Activated CD8-positive, alpha-beta memory T cell treated with anti-CD3 and anti-CD28 coated beads, Interleukin-2, amount 10 ng/mL, durations not matched to agents 7 days and 5 days (primary cell): ENCODE results near the gene CACNA1D. TPM values are rescaled to one million over a fixed set of nuclear protein-coding genes. Genes with fewer than 3 reads are reported as not detected.
A peak's percentile ranks its signal among the peaks of the same experiment; 100 is the strongest.

Source experiments
- ATAC-seq: fragments of 150-1000 bp; cut with Tn5 transposase; one replicate; pipeline ENCODE4 v1.10.0; 2021; ENCODE audit warnings: moderate library complexity
- CTCF ChIA-PET: fragments of 350-600 bp; sonication (Branson Sonifier 250); formaldehyde crosslinking; loops from one replicate; lab custom pipeline; 2021; ENCODE audit warnings: antibody characterized with exemption; lab: Charles Lee
- DNase-seq: peaks from one replicate; pipeline ENCODE4 v3.0.0-alpha.2; 2020
- H3K27ac Mint-ChIP-seq: one replicate; pipeline ENCODE4 v1.8.0; 2021; ENCODE audit warnings: mild to moderate bottlenecking, mixed read lengths
- H3K27me3 Mint-ChIP-seq: one replicate; pipeline ENCODE4 v1.8.0; 2021; ENCODE audit warnings: mixed read lengths
- H3K36me3 Mint-ChIP-seq: one replicate; pipeline ENCODE4 v1.8.0; 2021; ENCODE audit warnings: mild to moderate bottlenecking, mixed read lengths
- H3K4me1 Mint-ChIP-seq: one replicate; pipeline ENCODE4 v1.8.0; 2021; ENCODE audit warnings: mixed read lengths
- H3K4me3 Mint-ChIP-seq: one replicate; pipeline ENCODE4 v1.8.0; 2021; ENCODE audit warnings: mild to moderate bottlenecking, moderate library complexity, mixed read lengths
- H3K9me3 Mint-ChIP-seq: one replicate; pipeline ENCODE4 v1.8.0; 2022; ENCODE audit warnings: low read depth, mixed read lengths
- total RNA-seq, 2 experiments: library from RNA; stranded (reverse); gene quantifications; one replicate each; pipeline ENCODE4 v1.2.3, GENCODE V29; 2021

CACNA1D gene
- total RNA-seq, 2 experiments from 2014 or later = 0.41 to 1.5 TPM

- Mint-ChIP-seq H3K9me3 (no peaks in the 10 kb centered on the region), H3K36me3 (no peaks in the 10 kb centered on the region), H3K27me3 (peaks cover 40% of the 10 kb centered on the region), H3K4me1 (no peaks in the 10 kb centered on the region), H3K27ac (no peak overlapping the region), H3K4me3 (no peak overlapping the region)
- no peak for ATAC-seq
- CTCF ChIA-PET = no interaction called here
- DNase-seq = no peak
Observed at GRCh38 chr3:53674582-53674981, 180.2 kb downstream of the CACNA1D start.

GRCh38 chr3:53675022-53675697 lies 180.7 kb downstream of the CACNA1D start:
- no peaks in the 10 kb centered on the region for H3K9me3 Mint-ChIP-seq
- H3K36me3 Mint-ChIP-seq = no peaks in the 10 kb centered on the region
- no peak overlapping the region for H3K27ac Mint-ChIP-seq
- CTCF ChIA-PET = no interaction called here
- DNase-seq (no peak), ATAC-seq (no peak)
- H3K4me1 Mint-ChIP-seq = no peaks in the 10 kb centered on the region
- no peak overlapping the region for H3K4me3 Mint-ChIP-seq
- H3K27me3 Mint-ChIP-seq = peaks cover 41% of the 10 kb centered on the region

- CTCF ChIA-PET = no interaction called here
- H3K9me3 Mint-ChIP-seq = no peaks in the 10 kb centered on the region
Observed at GRCh38 chr3:53675942-53676341, 181.5 kb downstream of the CACNA1D start.

GRCh38 chr3:53677413-53677812 lies 183.0 kb downstream of the CACNA1D start:
- DNase-seq (no peak), ATAC-seq (no peak)
- Mint-ChIP-seq H3K4me1 (no peaks in the 10 kb centered on the region), H3K27ac (no peak overlapping the region), H3K36me3 (no peaks in the 10 kb centered on the region), H3K27me3 (peaks cover 56% of the 10 kb centered on the region), H3K9me3 (no peaks in the 10 kb centered on the region), H3K4me3 (no peak overlapping the region)
- CTCF ChIA-PET = interaction anchor here (0.7 to 1.9 kb wide), 3 partner anchors 9 to 186 kb away, joined by 3 to 23 read pairs (median 3); no protein-coding TSS in a partner anchor

More at GRCh38 chr3:53675942-53676341, 181.5 kb downstream of the CACNA1D start:
- H3K27ac Mint-ChIP-seq = no peak overlapping the region
- DNase-seq = no peak
- no peaks in the 10 kb centered on the region for H3K4me1 Mint-ChIP-seq
- H3K4me3 Mint-ChIP-seq = no peak overlapping the region
- no peaks in the 10 kb centered on the region for H3K36me3 Mint-ChIP-seq
- peaks cover 49% of the 10 kb centered on the region for H3K27me3 Mint-ChIP-seq
- no peak for ATAC-seq

- CTCF ChIA-PET = interaction anchor here (0.6 to 0.9 kb wide), 2 partner anchors 10 to 380 kb away, joined by 3 read pairs; no protein-coding TSS in a partner anchor
- Mint-ChIP-seq H3K36me3 (no peaks in the 10 kb centered on the region), H3K27me3 (peaks cover 67% of the 10 kb centered on the region), H3K27ac (no peak overlapping the region), H3K9me3 (no peaks in the 10 kb centered on the region), H3K4me3 (no peak overlapping the region), H3K4me1 (no peaks in the 10 kb centered on the region)
- ATAC-seq = no peak
- DNase-seq = no peak
Observed at GRCh38 chr3:53680028-53680427, 185.6 kb downstream of the CACNA1D start.

GRCh38 chr3:53682807-53683206 lies 188.4 kb downstream of the CACNA1D start:
- no peak for ATAC-seq

GRCh38 chr3:53688066-53688465 lies 193.7 kb downstream of the CACNA1D start:
- Mint-ChIP-seq H3K36me3 (no peaks in the 10 kb centered on the region), H3K9me3 (no peaks in the 10 kb centered on the region), H3K4me1 (peaks cover 2% of the 10 kb centered on the region), H3K27ac (no peak overlapping the region), H3K4me3 (no peak overlapping the region), H3K27me3 (peaks cover 38% of the 10 kb centered on the region)
- no peak for ATAC-seq
- DNase-seq = no peak
- CTCF ChIA-PET = interaction anchor here (0.6 kb wide), 1 partner anchor 1527 kb away, joined by 3 read pairs; no protein-coding TSS in a partner anchor

More at GRCh38 chr3:53682807-53683206, 188.4 kb downstream of the CACNA1D start:
- no peaks in the 10 kb centered on the region for H3K9me3 Mint-ChIP-seq
- peaks cover 74% of the 10 kb centered on the region for H3K27me3 Mint-ChIP-seq
- CTCF ChIA-PET = no interaction called here
- H3K4me3 Mint-ChIP-seq = no peak overlapping the region
- H3K36me3 Mint-ChIP-seq = no peaks in the 10 kb centered on the region
- no peak overlapping the region for H3K27ac Mint-ChIP-seq
- no peak for DNase-seq
- H3K4me1 Mint-ChIP-seq = no peaks in the 10 kb centered on the region

GRCh38 chr3:53688989-53689388 lies 194.6 kb downstream of the CACNA1D start:
- no peaks in the 10 kb centered on the region for H3K36me3 Mint-ChIP-seq
- no peak for ATAC-seq
- H3K4me3 Mint-ChIP-seq = no peak overlapping the region
- no peaks in the 10 kb centered on the region for H3K9me3 Mint-ChIP-seq
- H3K27ac Mint-ChIP-seq = no peak overlapping the region
- CTCF ChIA-PET = no interaction called here
- H3K27me3 Mint-ChIP-seq = peaks cover 30% of the 10 kb centered on the region
- peaks cover 8% of the 10 kb centered on the region for H3K4me1 Mint-ChIP-seq
- DNase-seq = no peak

- H3K36me3 Mint-ChIP-seq = no peaks in the 10 kb centered on the region
Observed at GRCh38 chr3:53689681-53690080, 195.3 kb downstream of the CACNA1D start.

GRCh38 chr3:53690521-53690920 lies 196.1 kb downstream of the CACNA1D start:
- DNase-seq = no peak
- Mint-ChIP-seq H3K4me1 (peaks cover 10% of the 10 kb centered on the region), H3K36me3 (no peaks in the 10 kb centered on the region), H3K27ac (no peak overlapping the region), H3K9me3 (no peaks in the 10 kb centered on the region), H3K4me3 (no peak overlapping the region), H3K27me3 (peaks cover 35% of the 10 kb centered on the region)
- CTCF ChIA-PET = interaction anchor here (0.9 to 1.1 kb wide), 2 partner anchors 8 to 10 kb away, joined by 3 read pairs; no protein-coding TSS in a partner anchor
- no peak for ATAC-seq

More at GRCh38 chr3:53689681-53690080, 195.3 kb downstream of the CACNA1D start:
- H3K4me1 Mint-ChIP-seq = peaks cover 10% of the 10 kb centered on the region
- H3K4me3 Mint-ChIP-seq = no peak overlapping the region
- DNase-seq (no peak), ATAC-seq (no peak)
- CTCF ChIA-PET = interaction anchor here (0.9 kb wide), 1 partner anchor 10 kb away, joined by 3 read pairs; no protein-coding TSS in a partner anchor
- H3K27me3 Mint-ChIP-seq = peaks cover 34% of the 10 kb centered on the region
- H3K9me3 Mint-ChIP-seq = no peaks in the 10 kb centered on the region
- H3K27ac Mint-ChIP-seq = no peak overlapping the region

GRCh38 chr3:53691349-53691748 lies 196.9 kb downstream of the CACNA1D start:
- no peak overlapping the region for H3K27ac Mint-ChIP-seq
- CTCF ChIA-PET = interaction anchor here (1.1 kb wide), 1 partner anchor 7 kb away, joined by 3 read pairs; no protein-coding TSS in a partner anchor

GRCh38 chr3:53691885-53692284 lies 197.5 kb downstream of the CACNA1D start:
- peaks cover 10% of the 10 kb centered on the region for H3K4me1 Mint-ChIP-seq
- no peaks in the 10 kb centered on the region for H3K9me3 Mint-ChIP-seq
- no peak for ATAC-seq
- no peak for DNase-seq
- H3K36me3 Mint-ChIP-seq = no peaks in the 10 kb centered on the region
- no peak overlapping the region for H3K4me3 Mint-ChIP-seq
- no peak overlapping the region for H3K27ac Mint-ChIP-seq
- H3K27me3 Mint-ChIP-seq = peaks cover 27% of the 10 kb centered on the region
- CTCF ChIA-PET = interaction anchor here (1.2 kb wide), 1 partner anchor 19 kb away, joined by 4 read pairs; no protein-coding TSS in a partner anchor

More at GRCh38 chr3:53691349-53691748, 196.9 kb downstream of the CACNA1D start:
- ATAC-seq (no peak), DNase-seq (no peak)
- Mint-ChIP-seq H3K27me3 (peaks cover 28% of the 10 kb centered on the region), H3K4me1 (peaks cover 10% of the 10 kb centered on the region), H3K36me3 (no peaks in the 10 kb centered on the region), H3K4me3 (no peak overlapping the region), H3K9me3 (no peaks in the 10 kb centered on the region)

- ATAC-seq = no peak
- Mint-ChIP-seq H3K27ac (peak overlapping the region; percentile 60), H3K4me1 (peaks cover 10% of the 10 kb centered on the region), H3K4me3 (no peak overlapping the region), H3K9me3 (no peaks in the 10 kb centered on the region), H3K27me3 (peaks cover 26% of the 10 kb centered on the region), H3K36me3 (no peaks in the 10 kb centered on the region)
- CTCF ChIA-PET = no interaction called here
- no peak for DNase-seq
Observed at GRCh38 chr3:53693451-53693850, 199.0 kb downstream of the CACNA1D start.

- no peak for DNase-seq
- no peaks in the 10 kb centered on the region for H3K36me3 Mint-ChIP-seq
- CTCF ChIA-PET = no interaction called here
- H3K4me3 Mint-ChIP-seq = no peak overlapping the region
- ATAC-seq = no peak
- H3K27me3 Mint-ChIP-seq = peaks cover 29% of the 10 kb centered on the region
- H3K4me1 Mint-ChIP-seq = peaks cover 10% of the 10 kb centered on the region
- H3K9me3 Mint-ChIP-seq = no peaks in the 10 kb centered on the region
- H3K27ac Mint-ChIP-seq = no peak overlapping the region
Observed at GRCh38 chr3:53694046-53694445, 199.6 kb downstream of the CACNA1D start.
